PFSK-1 (cell line): Measurements from ENCODE around the gene KRTAP10-8.

Experiments used
- POLR2AphosphoS5 ChIP-seq: IDR thresholded peaks from 2 replicates; pipeline ENCODE4 v1.6.1; 2012; ENCODE audit warnings: low read depth, mild to moderate bottlenecking, control low read depth, low read length, moderate library complexity
- REST ChIP-seq, 2 experiments: IDR thresholded peaks; 2 replicates each; pipeline versions ENCODE4 v1.6.1 to v1.8.0; 2011 to 2012; ENCODE audit warnings: low read depth in 2 of 2, low read length in 2 of 2, control low read depth in 1 of 2, inconsistent platforms in 1 of 2, mild to moderate bottlenecking in 1 of 2, moderate library complexity in 1 of 2; ENCODE audit not compliant: insufficient read depth in 1 of 2
- SIN3A ChIP-seq: IDR thresholded peaks from 2 replicates; pipeline ENCODE4 v1.6.1; 2012; ENCODE audit warnings: mild to moderate bottlenecking, low read length, moderate library complexity, borderline replicate concordance; ENCODE audit not compliant: insufficient read depth
- TAF1 ChIP-seq: IDR thresholded peaks from 2 replicates; pipeline ENCODE4 v1.6.1; 2012; ENCODE audit warnings: low read length, control low read depth, borderline replicate concordance; ENCODE audit not compliant: insufficient read depth

- no peak for TF ChIP-seq REST (IDR thresholded peaks at IDR 0.05; ENCODE audit: insufficient read depth in 1 of 2, low read depth in 2 of 2, low read length in 2 of 2)
- no peak for TF ChIP-seq TAF1
- no peak for TF ChIP-seq POLR2AphosphoS5
- no peak for TF ChIP-seq SIN3A
Observed at GRCh38 chr21:44574457-44575306, 37.2 kb upstream of the KRTAP10-8 start.
